CD4-positive, alpha-beta T cell treated with Interleukin-15 for 4 hours (primary cell): ENCODE results near the gene MIDN.

ENCODE experiments used
- DNase-seq: peaks from one replicate; pipeline ENCODE4 v3.0.0-alpha.2; 2020; ENCODE audit warnings: low spot score

Gene MIDN

GRCh38 chr19:1233115-1233667 lies 15.2 kb upstream of the MIDN start:
- DNase-seq: no peak

DNA sequence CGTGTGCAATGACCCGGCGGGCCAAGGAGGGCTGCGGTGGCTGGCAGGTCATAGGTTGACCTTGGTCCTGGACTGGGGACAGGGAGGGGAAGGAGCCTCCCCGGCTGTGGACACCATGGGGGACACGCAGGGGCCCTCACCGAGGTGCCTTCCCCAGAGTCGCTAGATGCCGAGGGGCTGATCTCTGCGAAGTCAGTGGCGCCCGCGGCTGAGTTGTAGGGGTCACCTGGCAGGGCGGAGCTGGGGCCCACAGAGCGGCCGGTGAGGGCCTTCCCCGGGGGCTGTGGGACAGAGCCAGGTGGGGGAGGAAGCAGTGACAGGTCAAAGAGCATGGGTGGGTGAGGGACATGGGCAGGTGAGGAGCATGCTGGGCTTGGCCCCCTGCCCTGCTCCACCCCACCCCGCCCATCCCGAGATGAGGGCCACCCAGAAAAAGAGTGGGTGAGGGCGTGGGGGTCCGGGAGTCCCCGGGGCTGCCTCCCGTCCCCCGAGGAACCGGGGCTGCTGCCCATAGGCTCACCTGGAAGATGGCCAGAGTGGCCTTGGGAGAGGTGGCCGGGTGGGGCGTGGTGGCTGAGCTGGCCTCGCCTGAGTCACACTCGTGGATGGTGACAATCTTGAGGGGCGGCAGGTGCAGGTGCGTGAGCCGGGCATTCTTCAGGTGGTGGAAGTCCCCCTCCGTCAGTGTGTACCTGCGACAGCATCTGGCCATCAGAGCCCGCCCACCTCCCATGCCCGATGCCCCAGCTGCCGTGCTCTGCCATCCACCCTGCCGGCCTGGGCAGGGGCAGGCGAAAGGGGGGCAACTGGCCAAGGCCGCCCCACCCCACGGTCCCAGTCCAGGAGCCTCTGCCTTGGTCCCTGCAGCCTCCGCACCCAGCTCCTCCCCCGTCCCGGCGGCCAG lies 14.1 kb upstream of the MIDN start:
- DNase-seq: no peak

DNA sequence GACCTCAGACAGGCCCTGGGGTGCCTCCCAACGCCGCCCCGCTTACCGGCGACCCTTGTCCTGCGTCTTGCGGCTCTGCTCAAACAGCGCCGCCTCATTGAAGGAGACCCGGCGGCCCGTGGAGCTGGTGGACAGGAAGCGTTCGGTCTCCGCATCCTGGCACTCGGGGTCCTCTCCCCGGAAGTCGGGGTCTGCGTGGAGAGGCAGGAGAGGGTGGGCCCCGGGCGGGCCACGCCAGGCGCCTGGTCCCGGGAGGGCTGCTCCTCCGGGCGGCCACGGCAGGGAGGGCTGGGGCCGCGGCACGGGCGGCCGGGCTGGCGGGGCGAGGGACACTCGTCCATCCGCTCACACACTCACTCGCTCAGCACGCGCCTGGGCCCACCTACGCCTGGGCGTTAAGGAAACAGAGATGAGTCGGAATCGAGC lies 13.4 kb upstream of the MIDN start:
- DNase-seq: no peak

GRCh38 chr19:1235625-1236538 lies 12.5 kb upstream of the MIDN start:
- no peak for DNase-seq

DNA sequence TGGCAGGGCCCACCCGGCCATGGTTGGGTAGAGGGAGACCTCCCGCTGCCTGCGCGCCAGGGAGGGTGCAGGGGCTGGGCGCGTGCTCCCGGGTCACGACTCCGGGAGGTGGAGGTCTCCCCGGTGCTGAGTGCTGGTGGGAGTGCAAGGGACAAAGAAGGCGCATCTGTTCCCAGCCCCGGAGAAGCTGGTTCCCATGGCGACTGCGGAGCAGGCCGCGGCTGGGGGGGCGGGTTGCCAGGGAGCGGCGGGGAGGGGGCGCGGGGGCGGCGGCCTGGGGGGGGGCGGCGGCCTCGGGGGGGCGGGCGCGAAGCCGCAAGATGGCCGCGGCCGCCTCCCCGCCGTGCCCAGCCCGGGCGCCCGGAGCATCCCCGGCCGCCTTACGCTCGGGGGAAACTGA lies 11.8 kb upstream of the MIDN start:
- DNase-seq: no peak

GRCh38 chr19:1237027-1237659 lies 11.2 kb upstream of the MIDN start:
- no peak for DNase-seq

DNA sequence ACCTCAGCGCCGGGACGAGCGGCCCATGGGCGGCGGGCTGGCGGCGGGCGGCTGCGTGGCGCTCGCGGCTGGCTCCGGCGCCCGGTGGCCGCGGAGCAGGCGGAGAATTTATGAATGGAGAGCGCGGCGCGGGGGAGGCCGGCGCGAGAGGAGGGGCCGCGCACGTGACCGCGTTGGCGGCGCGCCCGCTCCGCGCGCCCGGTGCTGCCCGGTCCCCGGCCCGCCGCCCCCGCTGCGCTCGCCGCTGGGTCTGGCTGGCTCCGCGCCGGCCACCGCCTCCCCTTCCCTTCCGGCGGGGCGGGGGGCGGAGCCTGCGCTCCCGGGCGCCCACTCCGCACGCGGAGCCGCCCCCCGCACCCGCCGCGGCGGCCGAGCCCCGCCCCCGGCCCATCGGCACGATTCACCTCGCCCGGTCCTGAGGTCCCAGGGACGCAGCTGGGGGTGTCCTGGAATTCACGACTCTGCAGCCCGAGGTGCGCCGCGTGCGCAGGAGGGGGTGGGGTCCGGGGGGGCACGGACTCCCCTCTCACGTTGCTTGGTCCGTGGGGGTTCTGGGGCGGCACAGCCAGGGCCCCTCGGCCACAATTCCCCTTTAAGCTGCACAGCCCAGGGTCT lies 10.5 kb upstream of the MIDN start, which contains the start of gene CBARP:
CBARP (minus strand) TSS at position 252 of the 615 bp plus-strand sequence. CDS start 1,905 bp downstream, outside the sequence.
- no peak for DNase-seq

DNA sequence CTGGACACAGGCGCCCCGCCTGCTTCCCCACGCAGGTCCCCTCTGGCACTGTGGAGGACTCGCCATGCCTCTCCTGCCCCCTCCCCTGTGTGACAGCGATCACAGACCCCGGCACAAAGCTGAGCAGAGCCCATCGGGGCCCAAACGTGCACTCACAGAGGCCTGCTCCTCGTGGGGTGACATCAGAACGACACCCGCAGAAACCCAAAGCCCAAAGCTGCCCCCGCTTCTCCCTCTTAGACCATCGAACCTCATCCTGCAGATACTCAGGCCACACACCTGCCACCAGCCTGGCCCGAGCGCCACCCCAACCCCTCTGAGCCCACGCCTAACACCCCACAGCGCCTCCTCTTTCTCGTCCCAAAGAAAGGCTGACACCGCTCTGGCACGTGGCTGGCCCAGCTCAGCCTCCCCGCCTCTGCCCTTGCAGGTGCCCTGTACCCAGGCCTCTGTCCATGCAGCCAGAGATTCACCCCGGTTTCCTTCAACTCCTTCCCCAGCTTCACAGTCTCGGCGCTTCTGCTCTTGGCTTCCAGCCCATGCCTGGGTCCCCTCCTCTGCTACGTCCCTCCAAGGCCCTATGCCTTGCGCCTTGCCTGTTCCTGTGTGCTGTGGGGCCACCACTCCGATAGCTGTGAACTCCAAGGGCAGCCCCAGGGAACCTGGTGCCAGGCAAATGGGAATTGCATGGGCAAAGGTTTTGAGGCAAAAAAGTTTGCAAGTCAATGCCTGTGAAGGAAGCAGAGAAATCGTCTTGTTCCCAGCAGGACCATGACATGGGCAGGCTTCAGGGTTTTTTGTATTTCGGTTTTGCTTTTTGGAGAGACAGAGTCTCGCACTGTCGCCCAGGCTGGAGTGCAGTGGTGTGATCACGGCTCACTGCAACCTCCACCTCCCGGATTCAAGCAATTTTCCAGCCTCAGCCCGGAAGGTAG lies 9.7 kb upstream of the MIDN start:
- DNase-seq: no peak

GRCh38 chr19:1239420-1239795 lies 9.0 kb upstream of the MIDN start:
- DNase-seq: no peak

DNA sequence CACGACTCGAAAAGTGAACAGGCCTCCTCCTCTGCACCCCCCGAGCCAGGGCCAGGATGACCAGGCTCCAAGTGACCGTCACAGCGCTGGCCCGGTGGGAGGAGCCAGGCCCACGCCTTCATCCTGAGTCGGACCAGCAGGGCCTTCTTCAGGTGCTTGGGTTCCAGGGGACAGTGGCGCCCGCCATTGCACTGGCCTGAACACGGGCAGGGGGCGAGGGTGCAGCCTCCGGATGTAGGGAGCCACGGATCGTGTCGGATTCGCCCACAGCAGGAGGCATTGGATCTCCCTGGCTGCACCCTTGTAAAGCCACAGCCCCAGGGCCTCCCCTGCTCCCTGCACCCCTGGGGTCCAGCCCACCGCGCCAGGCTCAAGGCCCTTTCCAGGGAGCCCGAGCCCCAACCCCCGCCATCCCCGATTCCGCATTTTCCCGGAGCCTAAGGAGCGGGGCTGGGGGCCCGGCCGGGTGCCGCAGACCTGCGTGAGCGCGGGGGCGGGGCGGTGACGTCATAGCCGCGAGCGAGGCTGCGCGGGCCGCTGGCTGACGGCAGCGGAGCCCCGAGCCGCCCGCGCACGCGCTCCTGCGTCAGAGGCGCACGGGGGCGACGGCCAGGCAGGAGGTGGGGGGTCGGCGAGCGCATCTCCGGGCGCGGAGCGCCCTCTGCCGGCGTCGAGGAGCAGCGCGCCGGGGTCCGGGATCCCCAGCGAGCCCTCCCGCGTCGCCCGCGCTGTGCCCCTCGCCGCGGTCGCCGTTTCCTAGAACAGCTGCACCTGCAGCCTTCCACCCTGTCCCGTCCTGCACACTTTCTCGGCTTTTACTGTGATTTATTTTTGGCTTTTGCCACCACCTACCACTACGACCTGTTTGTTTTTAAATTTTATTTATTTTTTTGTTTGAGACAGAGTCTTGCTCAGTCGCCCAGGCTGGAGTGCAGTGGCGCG lies 8.3 kb upstream of the MIDN start:
- DNase-seq: peak; percentile 88

GRCh38 chr19:1240925-1241324 lies 7.5 kb upstream of the MIDN start:
- no peak for DNase-seq

- peak; percentile 90 for DNase-seq
Measured at GRCh38 chr19:1241417-1242095, 6.8 kb upstream of the MIDN start, which contains the start of gene ATP5F1D. Gene ATP5F1D, plus strand, starts transcription at chr19:1241751. Its CDS starts 100 bp downstream, at chr19:1241851.

DNA sequence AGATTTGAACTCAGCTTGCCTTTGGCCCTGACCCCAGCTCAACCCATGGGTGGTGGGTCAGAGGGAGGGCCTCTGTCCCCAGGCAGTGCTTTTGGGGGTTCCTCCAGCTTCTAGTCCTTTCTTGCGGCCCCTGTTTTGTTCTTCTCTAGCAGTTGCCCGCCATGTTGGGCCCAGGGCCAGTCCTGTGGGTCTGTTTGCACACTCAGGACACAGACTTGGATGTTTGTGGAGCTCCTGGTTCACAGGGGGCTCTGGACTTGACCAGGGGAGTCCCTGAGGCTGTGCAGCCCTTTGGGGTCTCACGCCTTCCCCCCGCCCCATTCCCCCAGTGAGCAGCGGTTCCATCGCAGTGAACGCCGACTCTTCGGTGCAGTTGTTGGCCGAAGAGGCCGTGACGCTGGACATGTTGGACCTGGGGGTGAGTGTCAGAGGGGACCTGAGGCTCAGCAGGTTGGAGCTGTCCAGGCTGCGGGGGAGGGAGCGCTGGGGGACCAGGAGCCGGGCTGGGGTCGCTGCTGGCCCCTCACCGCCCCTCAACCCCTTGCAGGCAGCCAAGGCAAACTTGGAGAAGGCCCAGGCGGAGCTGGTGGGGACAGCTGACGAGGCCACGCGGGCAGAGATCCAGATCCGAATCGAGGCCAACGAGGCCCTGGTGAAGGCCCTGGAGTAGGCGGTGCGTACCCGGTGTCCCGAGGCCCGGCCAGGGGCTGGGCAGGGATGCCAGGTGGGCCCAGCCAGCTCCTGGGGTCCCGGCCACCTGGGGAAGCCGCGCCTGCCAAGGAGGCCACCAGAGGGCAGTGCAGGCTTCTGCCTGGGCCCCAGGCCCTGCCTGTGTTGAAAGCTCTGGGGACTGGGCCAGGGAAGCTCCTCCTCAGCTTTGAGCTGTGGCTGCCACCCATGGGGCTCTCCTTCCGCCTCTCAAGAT lies 4.4 kb upstream of the MIDN start:
- peak; percentile 87 for DNase-seq

GRCh38 chr19:1244693-1245451 lies 3.5 kb upstream of the MIDN start:
- no peak for DNase-seq

- DNase-seq: no peak
Measured at GRCh38 chr19:1245494-1246264, 2.7 kb upstream of the MIDN start.
